Suprapubic skin (tissue), 4 donors: ENCODE data around the gene GGN.

Source experiments
- CTCF ChIP-seq, 2 donors: fragments of 200-600 bp in 1 of 2; fragments of 450-650 bp in 1 of 2; sonication (generic) in 1 of 2; IDR thresholded peaks; one replicate each; pipeline ENCODE4 v1.5.1; 2016 to 2019; ENCODE audit warnings: antibody characterized with exemption in 2 of 2, mild to moderate bottlenecking in 1 of 2, moderate library complexity in 1 of 2
- POLR2A ChIP-seq, 2 donors: fragments of 450-650 bp; IDR thresholded peaks; one replicate each; pipeline ENCODE4 v1.6.1; 2017; ENCODE audit warnings: antibody characterized with exemption in 2 of 2, mild to moderate bottlenecking in 2 of 2, moderate library complexity in 2 of 2
- POLR2AphosphoS5 ChIP-seq, 3 donors: sonication (generic); formaldehyde crosslinking; IDR thresholded peaks; one replicate each; pipeline ENCODE4 v1.6.1; 2017; ENCODE audit warnings: antibody characterized with exemption in 3 of 3

- TF ChIP-seq CTCF (IDR thresholded peaks at IDR 0.05) (no peak), POLR2A (IDR thresholded peaks at IDR 0.05) (no peak), POLR2AphosphoS5 (IDR thresholded peaks at IDR 0.05) (no peak)
These were observed 1.5 kb upstream of the GGN start for GRCh38 chr19:38389101-38389925.
